Gastrocnemius medialis (tissue), 4 donors: ENCODE data around the gene MAN2C1. TPM values are rescaled to one million over a fixed set of nuclear protein-coding genes. Genes with fewer than 3 reads are reported as not detected.
"Not testable (repeated sequence)": the region's sequence is repeated elsewhere in the genome, so short reads cannot be mapped to it uniquely, and the experiment has no call there.

Source experiments
- ATAC-seq, 2 donors: fragments of 150-250 bp; one replicate each; pipeline ENCODE4 v1.9.1; 2016
- DNase-seq, 2 donors: peaks; one replicate each; pipeline ENCODE4 v3.0.0-alpha.2; 2019
- H3K27ac ChIP-seq, 4 donors: fragments of 200-600 bp; sonication (generic); 1 replicate in 1 of 4; 2 replicates in 3 of 4; pipeline ENCODE4 v1.5.1; 2016 to 2018; ENCODE audit warnings: mild to moderate bottlenecking in 2 of 4, moderate library complexity in 1 of 4
- H3K27me3 ChIP-seq, 3 donors: fragments of 200-600 bp; sonication (generic) in 2 of 3; 1 replicate in 1 of 3; 2 replicates in 2 of 3; pipeline versions ENCODE4 v1.5.1 to v1.6.0; 2016 to 2019; ENCODE audit warnings: mild to moderate bottlenecking in 1 of 3, moderate library complexity in 1 of 3
- H3K36me3 ChIP-seq, 2 donors: fragments of 200-600 bp; sonication (generic) in 1 of 2; one replicate each; pipeline ENCODE4 v1.5.1; 2017 to 2018
- H3K4me1 ChIP-seq, 2 donors: fragments of 200-600 bp; sonication (generic) in 1 of 2; one replicate each; pipeline ENCODE4 v1.5.1; 2016 to 2017; ENCODE audit warnings: mild to moderate bottlenecking in 2 of 2
- H3K4me3 ChIP-seq, 4 donors: fragments of 200-600 bp; sonication (generic) in 3 of 4; 1 replicate in 1 of 4; 2 replicates in 3 of 4; pipeline ENCODE4 v1.5.1; 2016 to 2019; ENCODE audit warnings: mild to moderate bottlenecking in 2 of 4
- H3K9me3 ChIP-seq, 3 donors: fragments of 200-600 bp; sonication (generic) in 2 of 3; 1 replicate in 1 of 3; 2 replicates in 2 of 3; pipeline ENCODE4 v1.5.1; 2016 to 2019
- POLR2A ChIP-seq, 2 donors: fragments of 450-650 bp; IDR thresholded peaks; one replicate each; pipeline ENCODE4 v1.6.1; 2017; ENCODE audit warnings: antibody characterized with exemption in 2 of 2, mild to moderate bottlenecking in 2 of 2, moderate library complexity in 2 of 2
- in situ Hi-C, 4 donors: fragments of 200-750 bp; cut with MboI; loops; one replicate each; pipeline versions ENCODE4 v1.15.0 to v1.8.0; 2017; ENCODE audit warnings: low sequenced_read_pairs in 4 of 4
- intact Hi-C: fragments of 100-400 bp; cut with DNase I; formaldehyde crosslinking; loops from one replicate; pipeline ENCODE4 v1.15.1; 2023; ENCODE audit warnings: low total_unique reads
- total RNA-seq, 4 donors: library from RNA; depleted of rRNA; stranded (reverse); fragments of >200 nt; gene quantifications; one replicate each; pipeline versions ENCODE4 v1.1.0 to v1.2.3, GENCODE V29; 2016
- TF ChIP-seq, protein P1 (sequence below), 5 experiments: fragments of 450-650 bp in 3 of 5; fragments of 200-600 bp in 2 of 5; sonication (generic) in 2 of 5; IDR thresholded peaks in 4 of 5; conservative IDR thresholded peaks in 1 of 5; 1 replicate in 4 of 5; 2 replicates in 1 of 5; pipeline ENCODE4 v1.5.1; 2016 to 2019; ENCODE audit warnings: antibody characterized with exemption in 5 of 5, mild to moderate bottlenecking in 3 of 5, moderate library complexity in 3 of 5

MAN2C1 gene
- total RNA-seq, 4 donors from 2014 or later = 38.9 to 116 (median 62.8) TPM

DNA sequence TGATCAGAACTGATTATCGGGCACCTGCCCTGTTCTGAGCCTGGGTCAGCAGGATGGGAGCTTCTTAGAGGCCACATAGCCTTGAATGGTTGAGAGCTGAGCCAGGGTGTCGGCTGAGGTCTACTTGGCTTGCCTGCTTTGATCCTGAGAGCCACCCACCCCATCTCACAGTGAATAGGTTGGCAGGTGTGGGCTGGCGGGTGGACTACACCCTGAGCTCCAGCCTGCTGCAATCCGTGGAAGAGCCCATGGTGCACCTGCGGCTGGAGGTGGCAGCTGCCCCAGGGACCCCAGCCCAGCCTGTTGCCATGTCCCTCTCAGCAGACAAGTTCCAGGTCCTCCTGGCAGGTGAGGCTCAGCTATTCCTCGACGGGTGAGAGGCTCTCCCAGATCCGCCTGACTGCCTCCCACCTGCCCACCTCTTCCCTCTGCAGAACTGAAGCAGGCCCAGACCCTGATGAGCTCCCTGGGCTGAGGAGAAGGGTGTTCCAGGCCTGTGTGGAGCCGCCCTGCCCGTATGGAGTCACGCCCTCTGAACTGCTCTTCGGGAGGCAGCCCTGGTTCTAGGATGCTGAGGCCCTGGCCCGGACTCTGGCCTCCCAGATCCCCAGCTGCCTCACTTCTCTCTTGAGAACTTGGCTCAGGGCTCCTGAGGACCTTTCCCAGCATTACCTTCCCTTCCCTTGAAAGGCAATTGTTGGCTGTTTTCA, 28.7 kb downstream of the MAN2C1 start:
- TF ChIP-seq, protein P1, sequence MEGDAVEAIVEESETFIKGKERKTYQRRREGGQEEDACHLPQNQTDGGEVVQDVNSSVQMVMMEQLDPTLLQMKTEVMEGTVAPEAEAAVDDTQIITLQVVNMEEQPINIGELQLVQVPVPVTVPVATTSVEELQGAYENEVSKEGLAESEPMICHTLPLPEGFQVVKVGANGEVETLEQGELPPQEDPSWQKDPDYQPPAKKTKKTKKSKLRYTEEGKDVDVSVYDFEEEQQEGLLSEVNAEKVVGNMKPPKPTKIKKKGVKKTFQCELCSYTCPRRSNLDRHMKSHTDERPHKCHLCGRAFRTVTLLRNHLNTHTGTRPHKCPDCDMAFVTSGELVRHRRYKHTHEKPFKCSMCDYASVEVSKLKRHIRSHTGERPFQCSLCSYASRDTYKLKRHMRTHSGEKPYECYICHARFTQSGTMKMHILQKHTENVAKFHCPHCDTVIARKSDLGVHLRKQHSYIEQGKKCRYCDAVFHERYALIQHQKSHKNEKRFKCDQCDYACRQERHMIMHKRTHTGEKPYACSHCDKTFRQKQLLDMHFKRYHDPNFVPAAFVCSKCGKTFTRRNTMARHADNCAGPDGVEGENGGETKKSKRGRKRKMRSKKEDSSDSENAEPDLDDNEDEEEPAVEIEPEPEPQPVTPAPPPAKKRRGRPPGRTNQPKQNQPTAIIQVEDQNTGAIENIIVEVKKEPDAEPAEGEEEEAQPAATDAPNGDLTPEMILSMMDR (IDR thresholded peaks at IDR 0.05 in 4 of 5, conservative IDR thresholded peaks at IDR 0.05 in 1 of 5) = no peak
- TF ChIP-seq POLR2A (IDR thresholded peaks at IDR 0.05) = no peak
- intact Hi-C loops (no loop called here), in situ Hi-C loops (no loop called here)
- no peak for ATAC-seq
- Histone ChIP-seq H3K4me1 (peaks cover 13 to 23% of the 10 kb centered on the region in 2 donors), H3K27me3 (no peaks in the 10 kb centered on the region), H3K36me3 (no peaks in the 10 kb centered on the region), H3K4me3 (no peak overlapping the region), H3K9me3 (no peaks in the 10 kb centered on the region), H3K27ac (no peak overlapping the region)
- DNase-seq = no peak

DNA sequence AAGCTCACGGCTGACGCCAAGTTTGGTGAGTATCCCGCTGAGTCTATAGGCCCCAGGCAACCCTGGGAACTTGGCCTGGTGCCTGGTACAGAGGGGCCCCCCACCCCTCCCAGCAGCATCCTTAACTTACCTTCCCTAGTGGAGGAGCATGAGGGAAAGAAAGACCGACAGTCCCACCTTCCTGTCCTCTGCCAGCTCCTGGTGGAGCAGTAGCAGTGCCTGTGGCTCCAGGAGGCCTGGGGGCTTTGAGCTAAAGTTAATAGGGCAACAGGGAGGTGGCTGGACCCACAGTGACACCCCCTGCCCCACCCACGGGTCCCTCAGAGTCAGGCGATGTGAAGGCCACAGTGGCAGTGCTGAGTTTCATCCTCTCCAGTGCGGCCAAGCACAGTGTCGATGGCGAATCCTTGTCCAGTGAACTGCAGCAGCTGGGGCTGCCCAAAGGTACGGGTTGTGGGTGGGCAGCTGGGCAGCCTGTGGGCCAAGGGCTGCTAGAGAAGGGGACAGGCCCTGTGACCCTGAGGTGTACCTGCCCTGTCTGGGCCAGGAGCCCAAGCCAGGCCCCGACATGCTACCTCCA, 29.7 kb downstream of the MAN2C1 start:
- intact Hi-C loops = no loop called here
- no peaks in the 10 kb centered on the region for H3K9me3 ChIP-seq

GRCh38 chr15:75335705-75336355, 32.6 kb downstream of the MAN2C1 start, which contains the start of gene COMMD4:
COMMD4 (plus strand) TSS chr15:75336063; CDS start chr15:75336090, 27 bp downstream.
- in situ Hi-C loops = no loop called here

More for the DNA sequence above, 29.7 kb downstream of the MAN2C1 start:
- H3K36me3 ChIP-seq = no peaks in the 10 kb centered on the region
- ATAC-seq (no peak), DNase-seq (no peak)
- in situ Hi-C loops = no loop called here
- no peak for TF ChIP-seq POLR2A (IDR thresholded peaks at IDR 0.05)
- TF ChIP-seq, protein P1 (IDR thresholded peaks at IDR 0.05 in 4 of 5, conservative IDR thresholded peaks at IDR 0.05 in 1 of 5) = no peak
- no peak overlapping the region for H3K4me3 ChIP-seq
- no peak overlapping the region for H3K27ac ChIP-seq
- H3K27me3 ChIP-seq = no peaks in the 10 kb centered on the region
- peaks cover 13 to 19% of the 10 kb centered on the region in 2 donors for H3K4me1 ChIP-seq

GRCh38 chr15:75335313-75335704, 33.1 kb downstream of the MAN2C1 start:
- Histone ChIP-seq H3K4me1 (peaks cover 13 to 18% of the 10 kb centered on the region in 2 donors), H3K27me3 (no peaks in the 10 kb centered on the region), H3K36me3 (no peaks in the 10 kb centered on the region), H3K4me3 (peak overlapping the region; percentile 74 to 89 (median 86)), H3K9me3 (no peaks in the 10 kb centered on the region), H3K27ac (peak overlapping the region; percentile 59 to 81 (median 72))
- DNase-seq = no peak
- intact Hi-C loops (loop anchor here (1.0 kb wide), 2 partner anchors 13 to 312 kb away; partner anchors contain the start of gene PPCDC), in situ Hi-C loops (no loop called here)
- no peak for TF ChIP-seq POLR2A (IDR thresholded peaks at IDR 0.05)
- ATAC-seq = no peak

More at GRCh38 chr15:75335705-75336355, 32.6 kb downstream of the MAN2C1 start, which contains the start of gene COMMD4:
- no peaks in the 10 kb centered on the region for H3K36me3 ChIP-seq
- no peak for TF ChIP-seq POLR2A (IDR thresholded peaks at IDR 0.05)
- TF ChIP-seq, protein P1 (IDR thresholded peaks at IDR 0.05 in 4 of 5, conservative IDR thresholded peaks at IDR 0.05 in 1 of 5) = peak in 1 of 5 experiments; percentile 41
- peak within 1 kb of the TSS; percentile 74 to 89 (median 86) for H3K4me3 ChIP-seq
- intact Hi-C loops = loop anchor here (1.0 kb wide), 3 partner anchors 12 to 313 kb away; partner anchors contain the start of genes MAN2C1 and PPCDC
- DNase-seq = peak; percentile 92 to 95
- H3K4me1 ChIP-seq = peaks cover 13 to 18% of the 10 kb centered on the region in 2 donors
- ATAC-seq = peak; percentile 93 to 97
- H3K9me3 ChIP-seq = no peaks in the 10 kb centered on the region
- H3K27ac ChIP-seq = peak within 1 kb of the TSS; percentile 59 to 81 (median 72)
- H3K27me3 ChIP-seq = no peaks in the 10 kb centered on the region

DNA sequence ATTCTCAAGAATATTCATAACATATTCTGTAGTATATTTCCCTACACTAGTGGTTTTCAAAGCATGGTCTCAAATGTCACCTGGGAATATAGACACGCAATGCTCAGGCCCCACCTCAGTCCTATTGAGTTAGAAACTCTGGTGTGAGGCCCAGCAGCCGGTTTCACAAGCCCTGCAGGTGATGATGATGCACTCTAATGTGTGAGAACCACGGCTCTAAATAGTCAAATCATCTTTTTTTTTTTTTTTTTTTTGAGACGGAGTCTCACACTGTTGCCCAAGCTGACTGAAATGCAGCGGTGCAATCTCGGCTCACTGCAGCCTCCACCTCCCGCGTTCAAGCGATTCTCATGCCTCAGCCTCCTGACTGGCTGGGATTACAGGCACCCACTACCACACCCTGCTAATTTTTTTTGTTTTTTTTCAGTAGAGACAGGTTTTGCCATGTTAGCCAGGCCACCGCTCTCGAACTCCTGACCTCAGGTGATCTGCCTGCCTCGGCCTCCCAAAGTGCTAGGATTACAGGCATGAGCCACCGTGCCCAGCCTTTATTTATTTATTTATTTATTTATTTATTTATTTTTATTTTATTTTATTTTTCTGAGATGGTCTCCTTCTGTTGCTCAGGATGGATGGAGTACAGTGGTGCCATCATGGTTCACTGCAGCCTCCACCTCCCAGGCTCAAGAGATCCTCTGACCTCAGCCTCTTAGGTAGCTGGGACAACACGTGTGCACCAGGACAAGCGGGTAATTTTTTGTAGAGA, 34.6 kb downstream of the MAN2C1 start:
- H3K27ac ChIP-seq, H3K27me3 ChIP-seq, ATAC-seq, H3K9me3 ChIP-seq, intact Hi-C loops, H3K4me3 ChIP-seq, H3K36me3 ChIP-seq, DNase-seq, in situ Hi-C loops: not testable (repeated sequence)
- H3K4me1 ChIP-seq = peaks cover 13 to 18% of the 10 kb centered on the region in 2 donors

GRCh38 chr15:75332093-75332492, 36.3 kb downstream of the MAN2C1 start:
- intact Hi-C loops, H3K4me3 ChIP-seq, H3K36me3 ChIP-seq, ATAC-seq, H3K27me3 ChIP-seq, in situ Hi-C loops, DNase-seq, H3K9me3 ChIP-seq, H3K27ac ChIP-seq: not testable (repeated sequence)
- H3K4me1 ChIP-seq = peaks cover 12 to 17% of the 10 kb centered on the region in 2 donors
